Trophoblast cell (in vitro differentiated cells and primary cell): ENCODE measurements around the gene KLF15.
A peak's percentile ranks its signal among the peaks of the same experiment; 100 is the strongest.

Experiments
- DNase-seq, 2 donors: peaks; one replicate each; pipeline ENCODE4 v3.0.0-alpha.2; 2016
- H2AFZ ChIP-seq: 2 replicates; pipeline ENCODE4 v1.6.1; 2013; ENCODE audit warnings: low read length, moderate library complexity, mild to moderate bottlenecking; ENCODE audit not compliant: insufficient read depth, poor library complexity
- H2AK5ac ChIP-seq: 2 replicates; pipeline ENCODE4 v1.6.1; 2013; ENCODE audit warnings: mild to moderate bottlenecking, low read length
- H2BK120ac ChIP-seq: 2 replicates; pipeline ENCODE4 v1.6.1; 2013; ENCODE audit warnings: low read length, mild to moderate bottlenecking, moderate library complexity; ENCODE audit not compliant: insufficient read depth, poor library complexity
- H2BK12ac ChIP-seq: 2 replicates; pipeline ENCODE4 v1.6.1; 2013; ENCODE audit warnings: mild to moderate bottlenecking, low read length, moderate library complexity
- H2BK5ac ChIP-seq: 2 replicates; pipeline ENCODE4 v1.6.1; 2013; ENCODE audit warnings: low read length, low read depth, moderate library complexity, mild to moderate bottlenecking; ENCODE audit not compliant: poor library complexity
- H3K14ac ChIP-seq: 2 replicates; pipeline ENCODE4 v1.6.1; 2013; ENCODE audit warnings: mild to moderate bottlenecking, low read length
- H3K18ac ChIP-seq: 2 replicates; pipeline ENCODE4 v1.6.1; 2013; ENCODE audit warnings: mild to moderate bottlenecking, low read length
- H3K23ac ChIP-seq: 2 replicates; pipeline ENCODE4 v1.6.1; 2013; ENCODE audit warnings: low read length
- H3K27ac ChIP-seq: 2 replicates; pipeline ENCODE4 v1.5.1; 2013; ENCODE audit warnings: low read depth, mild to moderate bottlenecking, inconsistent platforms, low read length, moderate library complexity
- H3K27me3 ChIP-seq: 2 replicates; pipeline ENCODE4 v1.6.1; 2013; ENCODE audit warnings: inconsistent platforms, mild to moderate bottlenecking, low read length, moderate library complexity; ENCODE audit not compliant: insufficient read depth
- H3K36me3 ChIP-seq, 2 experiments: 1 replicate in 1 of 2; 2 replicates in 1 of 2; pipeline ENCODE4 v1.6.1; 2013; ENCODE audit warnings: low read length in 2 of 2, mild to moderate bottlenecking in 2 of 2, moderate library complexity in 1 of 2; ENCODE audit not compliant: insufficient read depth in 2 of 2, control insufficient read depth in 1 of 2
- H3K4ac ChIP-seq: 2 replicates; pipeline ENCODE4 v1.6.1; 2013; ENCODE audit warnings: low read depth, mild to moderate bottlenecking, low read length, moderate library complexity
- H3K4me1 ChIP-seq, 2 experiments: 1 replicate in 1 of 2; 2 replicates in 1 of 2; pipeline ENCODE4 v1.6.1; 2013; ENCODE audit warnings: low read length in 2 of 2, mild to moderate bottlenecking in 2 of 2, moderate library complexity in 1 of 2; ENCODE audit not compliant: insufficient read depth in 2 of 2, control insufficient read depth in 1 of 2
- H3K4me2 ChIP-seq: 2 replicates; pipeline ENCODE4 v1.6.1; 2013; ENCODE audit warnings: inconsistent platforms, mild to moderate bottlenecking, low read length, moderate library complexity
- H3K4me3 ChIP-seq: 2 replicates; pipeline ENCODE4 v1.5.1; 2013; ENCODE audit warnings: mild to moderate bottlenecking, low read depth, low read length, inconsistent platforms
- H3K79me1 ChIP-seq: one replicate; pipeline ENCODE4 v1.6.1; 2013; ENCODE audit warnings: low read length
- H3K79me2 ChIP-seq: 2 replicates; pipeline ENCODE4 v1.6.1; 2013; ENCODE audit warnings: low read length, mild to moderate bottlenecking; ENCODE audit not compliant: control insufficient read depth, insufficient read depth, poor library complexity
- H3K9ac ChIP-seq: 2 replicates; pipeline ENCODE4 v1.6.1; 2013; ENCODE audit warnings: mild to moderate bottlenecking, low read length
- H3K9me3 ChIP-seq: 2 replicates; pipeline ENCODE4 v1.6.1; 2013; ENCODE audit warnings: low read depth, mild to moderate bottlenecking, control low read depth, inconsistent platforms, low read length; ENCODE audit not compliant: insufficient read depth
- H4K12ac ChIP-seq: 2 replicates; pipeline ENCODE4 v1.6.1; 2013; ENCODE audit warnings: low read depth, mild to moderate bottlenecking, low read length, moderate library complexity
- H4K8ac ChIP-seq: 2 replicates; pipeline ENCODE4 v1.6.1; 2013; ENCODE audit warnings: low read depth, mild to moderate bottlenecking, low read length, moderate library complexity
- H4K91ac ChIP-seq: one replicate; pipeline ENCODE4 v1.6.1; 2013; ENCODE audit warnings: low read depth, mild to moderate bottlenecking, low read length, moderate library complexity
- WGBS: extraction: QIAGEN DNeasy Blood & Tissue Kit; methylation state at CpG from one replicate; pipeline ENCODE4 v1.1.7; 2013; ENCODE audit warnings: missing lambda C conversion rate; ENCODE audit not compliant: insufficient read length, insufficient coverage; ENCODE audit errors: extremely low coverage; 5-methylcytosine and 5-hydroxymethylcytosine counted together

The KLF15 gene

GRCh38 chr3:126293370-126294082 is 63.7 kb downstream of the KLF15 start:
- Histone ChIP-seq H2BK12ac (no peak overlapping the region), H3K4me2 (no peak overlapping the region), H3K9me3 (no peaks in the 10 kb centered on the region), H2BK120ac (no peak overlapping the region), H4K8ac (no peak overlapping the region), H2AK5ac (no peak overlapping the region), H3K4me3 (no peak overlapping the region), H4K91ac (no peak overlapping the region), H3K27ac (no peak overlapping the region), H3K36me3 (no peaks in the 10 kb centered on the region), H3K79me1 (no peaks in the 10 kb centered on the region), H2BK5ac (no peak overlapping the region), H3K23ac (no peak overlapping the region), H3K4ac (no peak overlapping the region), H3K27me3 (no peaks in the 10 kb centered on the region), H2AFZ (no peak overlapping the region), H4K12ac (no peak overlapping the region), H3K9ac (no peak overlapping the region), H3K4me1 (no peaks in the 10 kb centered on the region), H3K79me2 (no peaks in the 10 kb centered on the region), H3K14ac (no peak overlapping the region), H3K18ac (no peak overlapping the region)
- WGBS: no CpG with 5 or more reads among the region's 17 CpGs
- peak in 1 of 2 donors; percentile 36 for DNase-seq
